AG09309 (cell line): Measurements from ENCODE around the gene CD3E.
A peak's percentile ranks its signal among the peaks of the same experiment; 100 is the strongest.

Experiments
- DNase-seq: peaks from one replicate; pipeline ENCODE4 v3.0.0-alpha.2; 2010; ENCODE audit warnings: low read depth
- H3K4me3 ChIP-seq: 2 replicates; pipeline ENCODE4 v1.5.1; 2011; ENCODE audit warnings: mild to moderate bottlenecking, low read depth, low read length, moderate library complexity; ENCODE audit not compliant: control insufficient read depth
- CTCF ChIP-seq: IDR thresholded peaks from 2 replicates; pipeline ENCODE4 v1.5.1; 2011; ENCODE audit warnings: mild to moderate bottlenecking, low read depth, low read length, inconsistent platforms; ENCODE audit not compliant: insufficient read depth, control insufficient read depth; ENCODE audit errors: missing control alignments

CD3E gene

GRCh38 chr11:118343248-118343647, 38.7 kb downstream of the CD3E start:
- H3K4me3 ChIP-seq: no peak overlapping the region
- no peak for DNase-seq
- no peak for TF ChIP-seq CTCF

- no peak for TF ChIP-seq CTCF
- H3K4me3 ChIP-seq: no peak within 1 kb of the TSS
- no peak for DNase-seq
Measured at GRCh38 chr11:118343981-118344515, 39.5 kb downstream of the CD3E start, which contains the start of gene CD3G. Gene CD3G (plus strand): TSS chr11:118344344. CDS start chr11:118344424, 80 bp downstream.

GRCh38 chr11:118349475-118349874, 44.9 kb downstream of the CD3E start:
- TF ChIP-seq CTCF: no peak
- no peak overlapping the region for H3K4me3 ChIP-seq
- no peak for DNase-seq

GRCh38 chr11:118353084-118353710, 48.7 kb downstream of the CD3E start:
- DNase-seq: no peak

GRCh38 chr11:118358071-118358470, 53.5 kb downstream of the CD3E start:
- H3K4me3 ChIP-seq: no peak overlapping the region
- no peak for TF ChIP-seq CTCF
- no peak for DNase-seq

More at GRCh38 chr11:118353084-118353710, 48.7 kb downstream of the CD3E start:
- no peak overlapping the region for H3K4me3 ChIP-seq
- peak; percentile 42 for TF ChIP-seq CTCF

- DNase-seq: peak; percentile 70
- TF ChIP-seq CTCF: no peak
- peak within 1 kb of the TSS; percentile 59 for H3K4me3 ChIP-seq
Measured at GRCh38 chr11:118359295-118359958, 54.9 kb downstream of the CD3E start, which contains the start of gene UBE4A. Gene UBE4A (plus strand): TSS chr11:118359600. CDS start chr11:118365081, 5,481 bp downstream.
